ENCODE results near the gene ALDH9A1. TPM values are rescaled to one million over a fixed set of nuclear protein-coding genes. Genes with fewer than 3 reads are reported as not detected.
"Not testable (repeated sequence)": the region's sequence is repeated elsewhere in the genome, so short reads cannot be mapped to it uniquely, and the experiment has no call there.

ALDH9A1 gene
- total RNA-seq, 4 donors from 2014 or later = 46.4 to 91.5 (median 63.3) TPM

- Histone ChIP-seq H3K36me3 (peaks cover 0 to 6% of the 10 kb centered on the region in 2 donors), H3K4me1 (peaks cover 58 to 79% of the 10 kb centered on the region in 2 donors), H3K27ac (peak overlapping the region in 3 of 4 donors; percentile 8 to 34 (median 19)), H3K9me3 (no peaks in the 10 kb centered on the region), H3K4me3 (no peak overlapping the region), H3K27me3 (no peaks in the 10 kb centered on the region)
- ATAC-seq = no peak
- TF ChIP-seq POLR2A (IDR thresholded peaks at IDR 0.05) (no peak), CTCF (IDR thresholded peaks at IDR 0.05 in 4 of 5, conservative IDR thresholded peaks at IDR 0.05 in 1 of 5) (no peak)
- DNase-seq = no peak
- in situ Hi-C loops (cut with MboI; ENCODE audit: low sequenced_read_pairs in 4 of 4) (loop anchor here in 2 of 4 donors (10.0 to 25.0 kb wide), 2 partner anchors 55 to 522 kb away; partner anchors contain the start of genes ALDH9A1 (in 1 of the 2) and FAM78B (in 1 of the 2)), intact Hi-C loops (cut with DNase I; ENCODE audit: low total_unique reads) (no loop called here)
Observed at GRCh38 chr1:165639821-165640623, 58.3 kb downstream of the ALDH9A1 start.

GRCh38 chr1:165638211-165638610 is 60.2 kb downstream of the ALDH9A1 start:
- peaks cover 74 to 95% of the 10 kb centered on the region in 2 donors for H3K4me1 ChIP-seq
- ATAC-seq; H3K36me3 ChIP-seq; H3K9me3 ChIP-seq; H3K4me3 ChIP-seq; H3K27me3 ChIP-seq; DNase-seq; intact Hi-C loops (cut with DNase I; ENCODE audit: low total_unique reads): not testable (repeated sequence)
- H3K27ac ChIP-seq = peak overlapping the region; percentile 91 to 100 (median 94)
- in situ Hi-C loops (cut with MboI; ENCODE audit: low sequenced_read_pairs in 4 of 4) = loop anchor here in 2 of 4 donors (10.0 to 25.0 kb wide), 2 partner anchors 57 to 524 kb away; partner anchors contain the start of genes ALDH9A1 (in 1 of the 2) and FAM78B (in 1 of the 2)

GRCh38 chr1:165637427-165637826 is 60.9 kb downstream of the ALDH9A1 start:
- in situ Hi-C loops (cut with MboI; ENCODE audit: low sequenced_read_pairs in 4 of 4) (loop anchor here in 2 of 4 donors (10.0 to 25.0 kb wide), 2 partner anchors 57 to 525 kb away; partner anchors contain the start of genes ALDH9A1 (in 1 of the 2) and FAM78B (in 1 of the 2)), intact Hi-C loops (cut with DNase I; ENCODE audit: low total_unique reads) (no loop called here)
- peaks cover 76 to 97% of the 10 kb centered on the region in 2 donors for H3K4me1 ChIP-seq
- DNase-seq (no peak), ATAC-seq (no peak)
- H3K27me3 ChIP-seq = no peaks in the 10 kb centered on the region
- no peak for TF ChIP-seq POLR2A (IDR thresholded peaks at IDR 0.05)
- TF ChIP-seq CTCF (IDR thresholded peaks at IDR 0.05 in 4 of 5, conservative IDR thresholded peaks at IDR 0.05 in 1 of 5) = no peak
- H3K27ac ChIP-seq = peak overlapping the region; percentile 91 to 100 (median 94)
- no peak overlapping the region for H3K4me3 ChIP-seq
- H3K9me3 ChIP-seq = no peaks in the 10 kb centered on the region
- peaks cover 0 to 6% of the 10 kb centered on the region in 2 donors for H3K36me3 ChIP-seq

GRCh38 chr1:165635823-165636222 is 62.5 kb downstream of the ALDH9A1 start:
- Histone ChIP-seq H3K4me1 (peaks cover 66 to 81% of the 10 kb centered on the region in 2 donors), H3K27me3 (no peaks in the 10 kb centered on the region), H3K36me3 (peaks cover 0 to 6% of the 10 kb centered on the region in 2 donors), H3K27ac (peak overlapping the region; percentile 91 to 100 (median 94)), H3K9me3 (no peaks in the 10 kb centered on the region), H3K4me3 (no peak overlapping the region)
- ATAC-seq (no peak), DNase-seq (no peak)
- in situ Hi-C loops (cut with MboI; ENCODE audit: low sequenced_read_pairs in 4 of 4) = loop anchor here in 2 of 4 donors (10.0 to 25.0 kb wide), 2 partner anchors 59 to 526 kb away; partner anchors contain the start of genes ALDH9A1 (in 1 of the 2) and FAM78B (in 1 of the 2)
- TF ChIP-seq POLR2A (IDR thresholded peaks at IDR 0.05) = no peak
- no peak for TF ChIP-seq CTCF (IDR thresholded peaks at IDR 0.05 in 4 of 5, conservative IDR thresholded peaks at IDR 0.05 in 1 of 5)
- intact Hi-C loops (cut with DNase I; ENCODE audit: low total_unique reads) = no loop called here

- no peak overlapping the region for H3K4me3 ChIP-seq
- DNase-seq (peak in 1 of 2 donors; percentile 41), ATAC-seq (no peak)
- intact Hi-C loops (cut with DNase I; ENCODE audit: low total_unique reads) = no loop called here
- H3K27me3 ChIP-seq = no peaks in the 10 kb centered on the region
- H3K36me3 ChIP-seq = peaks cover 0 to 6% of the 10 kb centered on the region in 2 donors
- H3K9me3 ChIP-seq = no peaks in the 10 kb centered on the region
- no peak for TF ChIP-seq POLR2A (IDR thresholded peaks at IDR 0.05)
- H3K4me1 ChIP-seq = peaks cover 62 to 76% of the 10 kb centered on the region in 2 donors
- in situ Hi-C loops (cut with MboI; ENCODE audit: low sequenced_read_pairs in 4 of 4) = loop anchor here in 2 of 4 donors (10.0 to 25.0 kb wide), 2 partner anchors 59 to 527 kb away; partner anchors contain the start of genes ALDH9A1 (in 1 of the 2) and FAM78B (in 1 of the 2)
- peak overlapping the region; percentile 91 to 100 (median 94) for H3K27ac ChIP-seq
Observed at GRCh38 chr1:165635329-165635728, 63.0 kb downstream of the ALDH9A1 start.
